Measurements from ENCODE around the gene PHRF1.

Gene PHRF1

DNA sequence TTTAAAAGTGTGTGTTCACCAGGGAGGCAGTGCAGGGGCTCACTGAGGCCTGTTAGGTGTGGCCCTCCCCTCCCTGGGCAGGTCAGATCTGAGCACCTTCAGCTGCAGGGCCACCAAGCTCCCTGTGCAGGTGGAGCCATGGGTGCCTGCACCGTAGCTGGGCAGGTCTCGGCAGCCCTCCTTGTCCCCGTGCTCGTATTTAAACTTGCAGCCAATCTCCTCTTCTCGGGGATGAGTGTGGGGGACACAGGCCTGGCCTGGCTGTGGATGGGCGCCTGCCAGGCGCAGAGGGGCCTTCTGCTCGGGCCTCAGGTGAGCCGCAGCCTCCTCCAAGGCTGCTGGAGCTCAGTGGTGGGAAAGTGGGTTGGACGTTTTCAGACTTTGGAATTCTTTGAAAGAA is 19.1 kb downstream of the PHRF1 start:
- H3K4me1 ChIP-seq (ENCODE audit: low read length) = no peaks in the 10 kb centered on the region
- H3K27me3 ChIP-seq (replicated peaks; ENCODE audit: insufficient read depth, low read length) = no peaks in the 10 kb centered on the region
- H3K4me2 ChIP-seq (ENCODE audit: low read depth, low read length) = no peak overlapping the region
- no peak overlapping the region for H3K27ac ChIP-seq (ENCODE audit: low read length)
- TF ChIP-seq EZH2 (optimal IDR thresholded peaks at IDR 0.05; ENCODE audit: low read depth, low read length) = no peak
- TF ChIP-seq EZH2phosphoT487 (IDR thresholded peaks at IDR 0.05; ENCODE audit: low read length) = no peak
- TF ChIP-seq CTCF (IDR thresholded peaks at IDR 0.05; ENCODE audit: low read length) = no peak
- H2AFZ ChIP-seq (ENCODE audit: low read length) = no peak overlapping the region
- H3K79me2 ChIP-seq (ENCODE audit: low read length) = peaks cover 68% of the 10 kb centered on the region
- H3K36me3 ChIP-seq (replicated peaks; ENCODE audit: insufficient read depth, low read length) = peaks cover 21% of the 10 kb centered on the region
- no peaks in the 10 kb centered on the region for H3K9me2 ChIP-seq (replicated peaks; ENCODE audit: insufficient read depth, low read length)
- H3K9me3 ChIP-seq (replicated peaks; ENCODE audit: insufficient read depth, low read length) = no peaks in the 10 kb centered on the region
- no peak overlapping the region for H3K4me3 ChIP-seq (ENCODE audit: low read length)
- no peaks in the 10 kb centered on the region for H3F3A ChIP-seq (ENCODE audit: insufficient read depth, low read length)
- no peak overlapping the region for H3K9ac ChIP-seq (ENCODE audit: low read length)
- DNase-seq = no peak
- H4K20me1 ChIP-seq (ENCODE audit: insufficient read depth, low read length) = no peaks in the 10 kb centered on the region

GRCh38 chr11:596374-596773 is 20.1 kb downstream of the PHRF1 start:
- H4K20me1 ChIP-seq (ENCODE audit: insufficient read depth, low read length) = no peaks in the 10 kb centered on the region
- no peak overlapping the region for H3K4me2 ChIP-seq (ENCODE audit: low read depth, low read length)
- H3K36me3 ChIP-seq (replicated peaks; ENCODE audit: insufficient read depth, low read length) = peaks cover 22% of the 10 kb centered on the region
- H3K9ac ChIP-seq (ENCODE audit: low read length) = no peak overlapping the region
- H3K79me2 ChIP-seq (ENCODE audit: low read length) = peaks cover 63% of the 10 kb centered on the region
- H3K9me3 ChIP-seq (replicated peaks; ENCODE audit: insufficient read depth, low read length) = no peaks in the 10 kb centered on the region
- no peaks in the 10 kb centered on the region for H3F3A ChIP-seq (ENCODE audit: insufficient read depth, low read length)
- H2AFZ ChIP-seq (ENCODE audit: low read length) = no peak overlapping the region
- H3K27me3 ChIP-seq (replicated peaks; ENCODE audit: insufficient read depth, low read length) = no peaks in the 10 kb centered on the region
- no peak overlapping the region for H3K27ac ChIP-seq (ENCODE audit: low read length)
- no peaks in the 10 kb centered on the region for H3K4me1 ChIP-seq (ENCODE audit: low read length)
- TF ChIP-seq EZH2 (optimal IDR thresholded peaks at IDR 0.05; ENCODE audit: low read depth, low read length) (no peak), CTCF (IDR thresholded peaks at IDR 0.05; ENCODE audit: low read length) (no peak), EZH2phosphoT487 (IDR thresholded peaks at IDR 0.05; ENCODE audit: low read length) (no peak)
- no peak overlapping the region for H3K4me3 ChIP-seq (ENCODE audit: low read length)
- DNase-seq = no peak
- H3K9me2 ChIP-seq (replicated peaks; ENCODE audit: insufficient read depth, low read length) = no peaks in the 10 kb centered on the region

DNA sequence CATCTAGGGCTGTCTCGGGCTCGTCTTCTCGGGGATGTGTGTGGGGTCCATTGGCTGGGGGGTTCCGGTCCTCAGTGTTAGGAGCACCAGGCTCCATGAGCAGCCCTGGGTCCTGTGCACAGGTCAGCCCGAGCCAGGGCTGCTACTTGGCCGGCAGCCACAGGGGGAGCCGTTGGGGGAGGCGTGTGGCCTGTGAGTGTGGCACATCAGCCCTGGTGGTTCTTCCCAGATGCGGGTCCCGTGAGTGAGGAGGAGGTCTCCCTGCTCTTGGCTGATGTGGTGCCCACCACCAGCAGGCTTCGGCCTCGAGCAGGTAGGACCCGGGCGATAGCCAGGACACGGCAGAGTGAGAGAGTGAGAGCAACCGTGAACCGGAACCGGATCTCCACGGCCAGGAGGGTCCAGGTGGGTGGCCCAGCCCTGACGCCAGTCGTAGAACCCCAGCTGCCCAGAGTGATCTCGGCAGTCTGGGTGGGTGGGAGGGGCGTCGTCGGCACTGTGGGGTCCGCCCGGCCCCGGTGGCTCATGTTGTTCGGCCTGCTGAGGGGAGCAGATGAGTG is 21.0 kb downstream of the PHRF1 start:
- H3K36me3 ChIP-seq (replicated peaks; ENCODE audit: insufficient read depth, low read length) = peaks cover 23% of the 10 kb centered on the region
- H4K20me1 ChIP-seq (ENCODE audit: insufficient read depth, low read length) = no peaks in the 10 kb centered on the region

More for the DNA sequence above, 21.0 kb downstream of the PHRF1 start:
- no peak for DNase-seq
- TF ChIP-seq EZH2 (optimal IDR thresholded peaks at IDR 0.05; ENCODE audit: low read depth, low read length) = no peak
- peak; percentile 18 for TF ChIP-seq CTCF (IDR thresholded peaks at IDR 0.05; ENCODE audit: low read length)
- H3K9me3 ChIP-seq (replicated peaks; ENCODE audit: insufficient read depth, low read length) = no peaks in the 10 kb centered on the region
- no peak overlapping the region for H3K27ac ChIP-seq (ENCODE audit: low read length)
- H3F3A ChIP-seq (ENCODE audit: insufficient read depth, low read length) = no peaks in the 10 kb centered on the region
- no peaks in the 10 kb centered on the region for H3K9me2 ChIP-seq (replicated peaks; ENCODE audit: insufficient read depth, low read length)
- H3K9ac ChIP-seq (ENCODE audit: low read length) = no peak overlapping the region
- no peak overlapping the region for H3K4me2 ChIP-seq (ENCODE audit: low read depth, low read length)
- H3K4me1 ChIP-seq (ENCODE audit: low read length) = no peaks in the 10 kb centered on the region
- no peak overlapping the region for H3K4me3 ChIP-seq (ENCODE audit: low read length)
- peaks cover 65% of the 10 kb centered on the region for H3K79me2 ChIP-seq (ENCODE audit: low read length)
- no peak overlapping the region for H2AFZ ChIP-seq (ENCODE audit: low read length)
- H3K27me3 ChIP-seq (replicated peaks; ENCODE audit: insufficient read depth, low read length) = no peaks in the 10 kb centered on the region
